Rectal smooth muscle tissue (tissue), 1 donor: ENCODE results near the gene AMDHD1.
"Not testable (repeated sequence)": the region's sequence is repeated elsewhere in the genome, so short reads cannot be mapped to it uniquely, and the experiment has no call there.

ENCODE experiments used
- H3K27ac ChIP-seq: one replicate; pipeline ENCODE4 v1.7.0; 2013; ENCODE audit warnings: low read depth, low read length, inconsistent platforms
- H3K27me3 ChIP-seq: one replicate; pipeline ENCODE4 v1.7.0; 2013; ENCODE audit warnings: low read length; ENCODE audit not compliant: control insufficient read depth, insufficient read depth
- H3K36me3 ChIP-seq: one replicate; pipeline ENCODE4 v1.7.0; 2013; ENCODE audit warnings: low read length; ENCODE audit not compliant: control insufficient read depth, insufficient read depth
- H3K4me1 ChIP-seq: one replicate; pipeline ENCODE4 v1.7.0; 2013; ENCODE audit warnings: low read length; ENCODE audit not compliant: control insufficient read depth, insufficient read depth
- H3K4me3 ChIP-seq: one replicate; pipeline ENCODE4 v1.7.0; 2013; ENCODE audit warnings: low read length
- H3K9ac ChIP-seq: one replicate; pipeline ENCODE4 v1.7.0; 2013; ENCODE audit warnings: low read length

The AMDHD1 gene

DNA sequence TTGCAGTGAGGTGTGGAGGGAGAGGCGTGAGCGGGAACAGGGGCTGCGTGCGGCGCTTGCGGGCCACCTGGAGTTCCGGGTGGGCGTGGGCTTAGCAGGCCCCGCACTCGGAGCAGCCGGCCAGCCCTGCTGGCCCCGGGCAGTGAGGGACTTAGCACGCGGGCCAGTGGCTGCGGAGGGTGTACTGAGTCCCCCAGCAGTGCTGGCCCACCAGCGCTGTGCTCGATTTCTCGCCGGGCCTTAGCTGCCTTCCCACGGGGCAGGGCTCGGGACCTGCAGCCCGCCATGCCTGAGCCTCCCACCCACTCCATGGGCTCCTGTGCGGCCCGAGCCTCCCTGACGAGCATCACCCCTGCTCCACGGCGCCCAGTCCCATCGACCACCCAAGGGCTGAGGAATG, 26.0 kb downstream of the AMDHD1 start:
- H3K27me3 ChIP-seq, H3K4me3 ChIP-seq, H3K27ac ChIP-seq, H3K36me3 ChIP-seq, H3K4me1 ChIP-seq, H3K9ac ChIP-seq: not testable (repeated sequence)

DNA sequence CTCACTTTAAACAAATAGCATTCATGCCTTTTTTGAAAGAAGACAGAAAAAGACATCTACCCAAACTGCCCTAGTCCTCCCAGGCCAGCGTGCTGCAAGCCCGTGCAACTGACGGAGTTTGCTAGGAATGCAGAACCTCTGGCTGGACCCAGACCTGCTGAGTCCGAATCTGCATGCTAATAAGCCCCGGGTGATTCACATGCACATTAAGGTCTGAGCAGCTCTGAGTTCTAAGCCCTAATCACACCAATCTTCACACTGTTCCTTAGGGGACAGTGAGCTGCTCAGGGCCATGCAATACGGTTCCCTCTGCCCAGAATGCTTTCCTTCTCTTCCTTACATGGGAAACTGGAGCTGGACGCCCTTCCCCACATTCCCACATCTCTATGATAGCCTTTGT, 27.8 kb downstream of the AMDHD1 start:
- no peaks in the 10 kb centered on the region for H3K27me3 ChIP-seq
- H3K9ac ChIP-seq, result no peak overlapping the region
- no peaks in the 10 kb centered on the region for H3K36me3 ChIP-seq
- no peak overlapping the region for H3K4me3 ChIP-seq
- H3K4me1 ChIP-seq, result no peaks in the 10 kb centered on the region
- no peak overlapping the region for H3K27ac ChIP-seq

DNA sequence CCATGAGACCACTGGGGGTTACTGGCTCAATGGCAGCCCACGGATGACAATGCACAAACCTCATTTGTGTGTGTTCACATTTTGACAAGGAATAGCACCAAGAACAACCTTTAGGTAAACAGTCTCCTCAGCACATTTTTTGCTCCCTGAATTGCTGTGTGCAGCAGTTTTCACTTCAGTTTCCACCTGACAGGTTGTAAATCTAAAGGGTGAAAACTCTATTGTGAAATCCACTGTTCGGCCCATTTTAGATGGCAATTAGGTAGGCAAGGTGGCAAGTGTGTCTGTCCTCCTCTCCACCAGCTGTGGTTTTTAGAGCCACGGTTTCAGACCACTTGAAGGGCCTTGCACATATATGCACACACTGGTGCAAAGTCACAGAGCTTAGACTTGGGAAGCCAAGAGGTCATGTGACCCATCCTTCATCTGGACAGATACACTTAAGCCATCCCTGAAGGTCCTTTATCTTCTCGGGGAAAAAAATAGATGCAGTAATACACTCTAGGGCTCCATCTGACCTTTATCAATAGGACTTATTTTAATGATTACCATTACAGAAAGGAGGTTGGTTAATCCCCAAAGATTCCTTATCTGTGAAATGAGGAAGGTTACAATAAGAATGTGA, 29.8 kb downstream of the AMDHD1 start:
- H3K27me3 ChIP-seq, result no peaks in the 10 kb centered on the region
- no peak overlapping the region for H3K4me3 ChIP-seq
- H3K9ac ChIP-seq, result no peak overlapping the region
- no peak overlapping the region for H3K27ac ChIP-seq
- H3K4me1 ChIP-seq, result no peaks in the 10 kb centered on the region
- no peaks in the 10 kb centered on the region for H3K36me3 ChIP-seq

DNA sequence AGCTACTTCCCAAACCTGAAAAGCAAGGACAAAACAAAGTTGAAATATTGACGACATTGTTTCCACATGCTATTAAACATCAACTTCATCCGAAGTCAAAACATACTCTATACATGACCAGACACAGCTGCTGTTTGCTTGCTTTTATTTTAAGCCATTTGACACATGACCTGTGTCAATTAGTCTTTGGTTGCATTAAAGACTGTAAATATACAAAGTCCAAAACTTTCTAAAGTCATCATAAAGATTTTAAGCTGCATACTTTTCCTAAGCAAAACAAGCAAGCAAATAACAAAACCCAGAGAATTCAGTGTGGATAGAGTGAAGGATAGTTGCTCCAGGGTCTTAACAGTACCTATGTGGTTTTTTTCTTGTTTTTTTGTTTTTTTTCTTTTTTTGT, 31.2 kb downstream of the AMDHD1 start:
- H3K27me3 ChIP-seq, result no peaks in the 10 kb centered on the region
- H3K9ac ChIP-seq, result no peak overlapping the region
- H3K36me3 ChIP-seq, result no peaks in the 10 kb centered on the region
- H3K4me1 ChIP-seq, result no peaks in the 10 kb centered on the region
- no peak overlapping the region for H3K4me3 ChIP-seq
- H3K27ac ChIP-seq, result no peak overlapping the region

DNA sequence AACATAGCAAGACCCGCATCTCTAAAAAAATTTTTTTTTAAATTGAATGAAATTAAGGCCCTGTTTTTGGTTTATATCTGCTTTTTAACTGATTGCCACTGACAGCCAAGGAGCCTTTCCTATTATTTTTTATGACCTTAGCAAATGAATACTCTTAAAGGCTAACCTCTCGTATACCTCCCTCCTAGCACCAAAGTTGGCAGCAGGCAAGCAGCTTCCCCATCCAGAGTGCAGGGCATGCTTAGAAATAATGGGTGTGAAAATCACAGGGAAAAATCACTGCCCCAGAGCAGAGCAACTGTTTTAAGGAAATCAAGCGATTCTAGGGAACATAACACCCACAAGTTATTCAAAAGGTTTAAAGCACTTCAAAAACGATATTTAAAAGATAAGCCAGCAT, 32.4 kb downstream of the AMDHD1 start:
- H3K4me3 ChIP-seq, result no peak overlapping the region
- H3K9ac ChIP-seq, result no peak overlapping the region
- no peaks in the 10 kb centered on the region for H3K36me3 ChIP-seq
- no peak overlapping the region for H3K27ac ChIP-seq
- no peaks in the 10 kb centered on the region for H3K4me1 ChIP-seq
- H3K27me3 ChIP-seq, result no peaks in the 10 kb centered on the region

DNA sequence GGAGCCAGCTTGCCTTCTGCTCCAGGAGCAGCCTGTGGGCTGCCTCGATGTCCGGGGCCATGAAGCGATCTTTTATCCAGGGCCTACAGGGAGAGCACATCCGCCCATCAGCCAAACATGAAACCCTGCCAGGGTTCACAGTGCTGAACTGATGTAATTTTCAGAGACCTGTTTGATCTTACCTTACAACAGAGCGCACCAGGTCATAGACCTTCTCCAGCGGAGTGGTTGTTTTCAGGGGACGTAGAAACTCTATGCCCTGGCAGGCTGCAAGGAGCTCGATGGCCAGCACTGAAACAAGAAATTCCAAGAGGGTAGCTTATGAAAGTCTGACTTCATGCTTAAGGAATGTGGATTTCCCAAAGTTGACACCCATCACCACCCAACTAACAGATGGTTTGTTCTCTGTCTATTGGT, 33.3 kb downstream of the AMDHD1 start:
- H3K27me3 ChIP-seq, result no peaks in the 10 kb centered on the region
- no peaks in the 10 kb centered on the region for H3K36me3 ChIP-seq
- H3K27ac ChIP-seq, result no peak overlapping the region
- no peaks in the 10 kb centered on the region for H3K4me1 ChIP-seq
- H3K9ac ChIP-seq, result no peak overlapping the region
- no peak overlapping the region for H3K4me3 ChIP-seq

DNA sequence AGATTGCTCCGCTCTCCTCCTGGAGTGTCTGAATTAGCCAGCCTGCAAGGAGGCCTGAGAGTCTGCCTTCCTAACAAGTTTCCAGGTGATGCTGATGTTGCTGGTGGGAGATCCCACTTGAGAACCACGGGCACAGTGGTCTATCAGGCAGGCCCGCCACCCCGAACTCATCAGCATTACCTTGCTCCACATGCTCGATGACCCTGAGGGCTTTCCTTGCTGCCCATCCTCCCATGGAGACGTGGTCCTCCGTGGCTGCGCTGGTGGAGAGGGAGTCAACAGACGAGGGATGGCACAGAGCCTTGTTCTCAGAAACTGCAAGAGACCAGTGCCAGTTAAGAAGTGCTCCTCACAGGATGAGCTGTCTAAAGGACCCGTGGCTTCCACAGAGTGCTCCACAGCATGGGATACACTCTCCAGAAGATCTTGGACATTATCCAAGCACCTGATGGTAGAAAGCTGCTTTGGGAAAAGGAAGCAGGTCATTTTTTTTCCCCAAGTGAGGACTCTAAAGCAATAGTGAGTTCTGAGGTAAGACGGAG, 34.7 kb downstream of the AMDHD1 start:
- no peak overlapping the region for H3K4me3 ChIP-seq
- H3K4me1 ChIP-seq, result no peaks in the 10 kb centered on the region
- H3K27me3 ChIP-seq, result no peaks in the 10 kb centered on the region
- H3K9ac ChIP-seq, result no peak overlapping the region
- no peak overlapping the region for H3K27ac ChIP-seq
- no peaks in the 10 kb centered on the region for H3K36me3 ChIP-seq

DNA sequence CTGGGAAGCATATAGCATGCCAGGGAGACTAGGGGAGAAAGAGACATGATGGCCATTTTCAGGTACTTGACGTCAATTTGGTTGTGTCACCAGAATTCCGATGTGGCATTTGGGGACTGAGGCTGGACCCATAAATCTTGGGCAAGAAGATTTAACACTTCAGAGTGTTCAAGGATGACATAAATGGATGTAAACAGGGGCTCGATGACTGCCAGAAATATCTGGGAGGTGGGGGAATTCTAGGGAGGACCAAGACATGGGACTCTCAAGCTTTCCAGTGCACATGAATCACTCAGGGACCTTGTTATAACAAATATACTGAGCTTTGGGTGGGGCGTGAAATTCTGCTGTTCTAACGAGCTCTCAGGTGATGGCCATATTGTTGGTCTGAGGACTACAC, 35.2 kb downstream of the AMDHD1 start:
- Histone ChIP-seq H3K4me3 (no peak overlapping the region), H3K9ac (no peak overlapping the region), H3K36me3 (no peaks in the 10 kb centered on the region), H3K27me3 (no peaks in the 10 kb centered on the region), H3K4me1 (no peaks in the 10 kb centered on the region), H3K27ac (no peak overlapping the region)

DNA sequence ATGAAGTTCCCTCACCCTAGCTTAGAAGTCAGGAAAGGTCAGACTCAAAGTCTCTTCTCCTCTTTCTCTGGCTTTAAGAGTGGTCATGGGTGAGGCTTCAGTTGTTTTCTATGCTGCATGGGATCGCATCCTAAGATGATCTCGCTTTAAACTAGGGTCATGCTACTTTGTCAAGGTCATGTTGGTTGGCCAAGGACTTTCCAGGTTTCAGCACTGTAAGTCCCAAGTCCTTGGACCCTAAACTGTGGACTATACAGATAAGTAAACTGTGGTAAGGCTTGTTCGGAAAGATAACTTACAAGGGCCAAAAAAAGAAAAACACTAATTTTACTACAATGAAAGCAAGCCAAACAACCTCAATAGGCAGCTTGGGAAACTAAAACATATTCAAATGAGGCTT, 35.6 kb downstream of the AMDHD1 start:
- no peaks in the 10 kb centered on the region for H3K36me3 ChIP-seq
- no peak overlapping the region for H3K9ac ChIP-seq
- H3K27ac ChIP-seq, result no peak overlapping the region
- no peaks in the 10 kb centered on the region for H3K27me3 ChIP-seq
- no peaks in the 10 kb centered on the region for H3K4me1 ChIP-seq
- H3K4me3 ChIP-seq, result no peak overlapping the region

DNA sequence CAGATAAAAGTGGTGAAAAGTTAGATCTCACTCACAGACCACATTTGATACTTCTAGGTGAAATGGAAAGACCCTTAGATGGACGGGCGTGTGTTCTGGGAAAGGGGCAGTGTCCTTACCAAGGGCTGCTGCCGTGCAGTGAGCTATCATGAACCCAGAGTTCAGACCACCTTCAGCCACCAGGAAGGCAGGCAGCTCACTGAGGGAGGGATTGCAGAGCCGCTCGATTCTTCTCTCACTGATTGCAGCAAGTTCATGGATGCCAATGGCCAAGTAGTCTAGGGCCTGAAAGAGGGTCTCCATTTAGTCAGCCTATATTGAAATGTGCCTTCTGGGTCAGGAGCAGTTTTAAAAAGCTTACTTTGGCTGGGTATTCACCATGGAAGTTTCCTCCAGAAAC, 37.3 kb downstream of the AMDHD1 start:
- H3K4me1 ChIP-seq, result no peaks in the 10 kb centered on the region
- H3K36me3 ChIP-seq, result no peaks in the 10 kb centered on the region
- H3K4me3 ChIP-seq, result no peak overlapping the region
- no peaks in the 10 kb centered on the region for H3K27me3 ChIP-seq
- no peak overlapping the region for H3K9ac ChIP-seq
- no peak overlapping the region for H3K27ac ChIP-seq

DNA sequence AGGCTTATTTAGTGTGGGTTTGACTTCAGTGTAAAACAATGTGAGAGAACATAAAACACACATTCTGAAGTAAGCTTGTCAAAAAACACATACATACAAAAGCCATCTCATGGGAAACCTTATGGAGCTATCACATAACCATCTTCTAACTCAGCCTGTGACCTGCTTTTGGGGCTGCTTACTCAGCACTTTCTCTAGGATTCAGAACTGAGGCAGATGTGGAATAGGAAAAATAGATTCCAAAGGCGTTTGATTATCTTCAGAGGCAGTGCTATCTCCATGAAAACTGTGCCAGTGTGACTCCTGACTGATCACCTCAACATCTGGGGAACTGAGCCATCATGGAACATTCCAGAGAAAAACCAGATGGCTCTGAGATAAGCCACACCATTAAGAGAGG, 39.5 kb downstream of the AMDHD1 start:
- no peaks in the 10 kb centered on the region for H3K4me1 ChIP-seq
- no peak overlapping the region for H3K4me3 ChIP-seq
- H3K9ac ChIP-seq, result no peak overlapping the region
- H3K27me3 ChIP-seq, result no peaks in the 10 kb centered on the region
- H3K27ac ChIP-seq, result no peak overlapping the region
- no peaks in the 10 kb centered on the region for H3K36me3 ChIP-seq

DNA sequence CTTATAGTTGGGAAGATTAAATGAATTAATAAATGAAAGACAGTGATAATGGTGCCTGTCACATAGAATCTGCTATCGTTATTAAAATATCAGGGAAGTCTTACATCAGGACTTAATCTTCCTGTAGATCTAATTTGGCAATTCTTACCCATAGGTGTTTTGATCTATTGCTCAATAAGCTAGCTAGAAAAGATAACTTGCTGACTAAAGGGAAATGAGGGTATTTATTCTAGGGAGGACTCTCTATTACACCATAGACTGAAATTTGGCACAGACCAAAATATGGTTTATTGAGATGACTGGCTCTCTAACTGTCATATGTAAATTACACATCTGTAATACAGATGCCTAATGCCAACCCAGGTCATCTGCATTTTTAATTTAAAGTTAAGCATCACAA, 41.6 kb downstream of the AMDHD1 start:
- Histone ChIP-seq H3K27ac (no peak overlapping the region), H3K9ac (no peak overlapping the region), H3K4me1 (no peaks in the 10 kb centered on the region), H3K4me3 (no peak overlapping the region), H3K27me3 (no peaks in the 10 kb centered on the region), H3K36me3 (no peaks in the 10 kb centered on the region)
